IPS-18a (cell line): ENCODE measurements around the gene VPS16.

Experiments
- H3K27ac ChIP-seq: one replicate; pipeline ENCODE4 v1.5.1; 2013; ENCODE audit warnings: low read length
- H3K27me3 ChIP-seq: one replicate; pipeline ENCODE4 v1.6.1; 2013; ENCODE audit warnings: mild to moderate bottlenecking, low read length; ENCODE audit not compliant: control insufficient read depth, insufficient read depth
- H3K36me3 ChIP-seq: one replicate; pipeline ENCODE4 v1.6.1; 2013; ENCODE audit warnings: low read depth, low read length; ENCODE audit not compliant: control insufficient read depth
- H3K4me1 ChIP-seq: one replicate; pipeline ENCODE4 v1.6.1; 2013; ENCODE audit warnings: low read depth, low read length; ENCODE audit not compliant: control insufficient read depth
- H3K4me3 ChIP-seq: one replicate; pipeline ENCODE4 v1.5.1; 2013; ENCODE audit warnings: low read length
- H3K9ac ChIP-seq: one replicate; pipeline ENCODE4 v1.6.1; 2013; ENCODE audit warnings: mild to moderate bottlenecking, low read length, moderate library complexity
- H3K9me3 ChIP-seq: one replicate; pipeline ENCODE4 v1.6.1; 2013; ENCODE audit warnings: low read depth, low read length; ENCODE audit not compliant: control insufficient read depth

The VPS16 gene

DNA sequence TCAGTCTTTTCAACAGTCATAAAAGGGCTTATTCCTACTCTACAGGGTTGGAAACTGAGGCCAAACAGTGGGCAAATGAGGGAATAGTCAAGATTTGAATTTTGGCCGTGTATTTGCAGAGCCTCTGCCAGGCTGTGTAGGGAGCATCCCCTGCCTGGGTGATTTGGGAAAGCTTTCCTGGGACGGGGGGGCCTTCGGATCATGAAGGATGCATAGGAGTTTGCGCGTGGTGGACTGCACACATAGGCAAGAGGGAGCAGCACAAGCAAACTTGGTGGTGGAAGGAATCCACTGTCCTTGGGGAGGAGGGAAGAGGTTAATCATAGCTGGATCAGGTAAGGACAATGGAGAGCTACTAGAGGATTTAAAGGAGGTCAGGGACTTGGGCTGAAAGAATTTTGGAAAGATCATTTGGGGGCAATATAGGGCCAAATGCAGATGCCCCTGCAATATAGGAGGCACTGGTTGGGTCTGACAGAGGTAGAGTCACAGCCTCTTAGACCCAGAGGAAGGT, 35.2 kb downstream of the VPS16 start:
- no peak overlapping the region for H3K4me3 ChIP-seq
- peaks cover 5% of the 10 kb centered on the region for H3K4me1 ChIP-seq
- no peak overlapping the region for H3K27ac ChIP-seq
- no peaks in the 10 kb centered on the region for H3K36me3 ChIP-seq
- H3K9ac ChIP-seq: no peak overlapping the region
- H3K27me3 ChIP-seq: peaks cover 22% of the 10 kb centered on the region
- no peaks in the 10 kb centered on the region for H3K9me3 ChIP-seq

DNA sequence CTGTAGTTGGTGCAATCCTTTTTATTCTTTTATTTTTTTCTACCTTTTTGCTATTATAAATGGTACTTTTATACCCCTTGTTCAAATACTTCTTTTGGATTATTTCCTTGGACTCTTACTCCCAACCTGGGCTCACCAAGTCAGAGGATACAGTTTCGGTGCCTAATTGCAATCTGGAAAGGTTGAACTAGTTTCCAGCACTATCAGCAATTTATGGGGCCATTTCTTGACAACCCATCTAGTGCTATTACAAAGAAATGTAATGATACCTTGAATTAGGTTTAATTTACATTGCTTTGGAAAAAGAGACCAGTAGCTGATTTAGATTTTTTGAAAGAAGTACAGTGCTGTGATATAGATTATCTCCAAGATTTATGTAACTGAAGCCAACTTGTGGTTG, 38.0 kb downstream of the VPS16 start:
- no peaks in the 10 kb centered on the region for H3K9me3 ChIP-seq
- no peak overlapping the region for H3K4me3 ChIP-seq
- H3K27ac ChIP-seq: no peak overlapping the region
- H3K4me1 ChIP-seq: peaks cover 5% of the 10 kb centered on the region
- no peaks in the 10 kb centered on the region for H3K36me3 ChIP-seq
- no peak overlapping the region for H3K9ac ChIP-seq
- no peaks in the 10 kb centered on the region for H3K27me3 ChIP-seq

DNA sequence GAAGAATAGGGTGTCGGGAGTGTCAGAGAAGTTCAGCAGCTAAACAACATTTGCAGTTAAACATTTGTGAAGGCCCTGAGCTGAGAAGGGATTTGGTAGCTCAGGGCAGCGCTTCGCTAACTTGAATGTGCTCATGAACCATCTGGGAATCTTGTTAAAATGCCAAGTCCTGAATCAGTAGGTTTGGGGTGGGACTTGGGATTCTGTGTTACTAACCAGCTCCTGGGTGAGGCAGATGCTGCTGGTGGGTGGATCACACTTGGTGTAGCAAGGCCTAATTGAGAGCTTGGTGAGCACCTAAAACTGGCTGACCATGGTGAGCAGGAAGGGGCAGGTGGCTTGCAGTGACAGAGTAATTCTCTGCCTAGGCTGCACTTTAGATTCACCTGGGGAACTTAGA, 38.6 kb downstream of the VPS16 start:
- no peaks in the 10 kb centered on the region for H3K36me3 ChIP-seq
- H3K27me3 ChIP-seq: no peaks in the 10 kb centered on the region
- H3K4me3 ChIP-seq: no peak overlapping the region
- no peak overlapping the region for H3K27ac ChIP-seq
- no peak overlapping the region for H3K9ac ChIP-seq
- H3K9me3 ChIP-seq: no peaks in the 10 kb centered on the region
- peaks cover 5% of the 10 kb centered on the region for H3K4me1 ChIP-seq

DNA sequence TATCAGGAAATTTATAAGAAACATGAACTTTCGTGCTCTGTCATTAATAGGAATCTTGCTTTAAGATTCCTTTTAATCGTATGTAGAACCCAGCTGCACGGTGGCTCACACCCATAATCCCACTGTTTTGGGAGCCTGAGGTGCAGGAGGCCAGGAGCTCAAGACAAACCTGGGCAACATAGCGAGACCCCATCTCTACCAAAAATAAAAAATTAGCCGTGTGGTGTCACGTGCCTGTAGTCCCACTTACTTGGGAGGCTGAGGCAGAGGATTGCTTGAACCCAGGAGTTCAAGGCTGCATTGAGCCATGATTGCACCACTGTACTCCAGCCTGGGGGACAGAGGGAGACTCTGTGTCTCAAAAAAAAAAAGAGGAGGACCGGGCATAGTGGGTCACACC, 40.1 kb downstream of the VPS16 start:
- H3K9me3 ChIP-seq: no peaks in the 10 kb centered on the region
- H3K4me3 ChIP-seq: no peak overlapping the region
- no peaks in the 10 kb centered on the region for H3K27me3 ChIP-seq
- H3K9ac ChIP-seq: no peak overlapping the region
- no peaks in the 10 kb centered on the region for H3K36me3 ChIP-seq
- H3K27ac ChIP-seq: no peak overlapping the region
- H3K4me1 ChIP-seq: no peaks in the 10 kb centered on the region

DNA sequence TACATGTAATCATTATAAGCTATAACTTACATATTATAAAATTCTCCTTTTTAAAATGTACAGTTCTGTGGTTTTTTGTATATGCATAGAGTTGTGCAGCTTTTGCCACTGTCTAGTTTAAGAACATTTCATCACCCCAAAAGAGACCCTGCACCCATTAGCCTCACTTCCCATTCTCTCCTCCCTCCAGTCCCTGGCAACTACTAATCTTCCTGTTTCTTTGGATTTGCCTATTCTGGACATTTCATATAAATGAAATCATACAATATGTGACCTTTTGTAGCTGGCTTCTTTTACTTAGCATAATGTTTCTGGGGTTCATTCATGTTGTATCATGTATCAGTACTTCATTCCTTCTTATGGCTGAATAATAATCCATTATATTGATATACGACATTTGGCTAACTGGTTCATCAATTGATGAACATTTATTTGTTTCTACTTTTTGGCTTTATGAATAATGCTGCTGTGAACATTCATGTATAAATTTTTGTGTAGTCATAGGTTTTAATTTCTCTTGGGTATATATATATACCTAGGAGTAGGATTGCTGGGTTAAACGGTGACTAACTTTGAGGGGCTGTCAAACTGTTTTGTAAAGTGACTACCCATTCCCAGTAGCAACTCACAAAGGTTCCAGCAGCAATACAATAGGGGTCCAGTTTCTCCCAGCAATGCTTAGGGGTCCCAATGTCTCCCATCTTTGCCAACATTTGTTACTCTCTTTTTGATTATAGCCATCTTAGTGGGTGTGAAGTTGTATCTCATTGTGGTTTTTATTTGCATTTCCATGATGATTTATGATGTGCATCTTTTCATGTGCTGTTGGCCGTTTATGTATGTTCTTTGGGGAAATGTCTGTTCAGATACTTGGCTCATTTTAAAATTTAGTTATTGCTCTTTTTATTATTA, 43.4 kb downstream of the VPS16 start:
- no peaks in the 10 kb centered on the region for H3K36me3 ChIP-seq
- H3K4me3 ChIP-seq: no peak overlapping the region
- no peaks in the 10 kb centered on the region for H3K4me1 ChIP-seq
- no peaks in the 10 kb centered on the region for H3K27me3 ChIP-seq
- no peak overlapping the region for H3K27ac ChIP-seq
- no peaks in the 10 kb centered on the region for H3K9me3 ChIP-seq
- no peak overlapping the region for H3K9ac ChIP-seq

DNA sequence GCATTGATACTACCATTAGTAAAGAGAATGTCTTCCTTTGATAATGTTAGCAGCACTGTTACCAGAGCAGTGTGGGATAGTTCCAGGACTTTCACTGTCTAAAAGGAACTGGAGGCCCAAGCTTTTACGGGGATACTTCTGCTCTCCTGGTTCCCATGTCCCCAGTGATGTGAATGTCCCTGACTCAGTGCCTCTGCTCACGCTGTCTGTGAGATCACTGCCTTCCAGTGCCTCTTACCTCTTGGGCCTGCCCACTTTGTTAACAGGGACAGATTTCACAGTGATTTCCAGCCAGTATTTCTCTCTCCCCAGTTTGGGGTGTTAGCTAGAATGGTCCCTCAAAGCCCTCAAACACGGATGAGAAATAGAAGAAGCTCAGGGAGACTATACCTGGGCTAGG, 47.2 kb downstream of the VPS16 start:
- no peaks in the 10 kb centered on the region for H3K9me3 ChIP-seq
- H3K4me1 ChIP-seq: no peaks in the 10 kb centered on the region
- no peaks in the 10 kb centered on the region for H3K27me3 ChIP-seq
- H3K27ac ChIP-seq: no peak overlapping the region
- H3K9ac ChIP-seq: no peak overlapping the region
- H3K36me3 ChIP-seq: no peaks in the 10 kb centered on the region
- no peak overlapping the region for H3K4me3 ChIP-seq

DNA sequence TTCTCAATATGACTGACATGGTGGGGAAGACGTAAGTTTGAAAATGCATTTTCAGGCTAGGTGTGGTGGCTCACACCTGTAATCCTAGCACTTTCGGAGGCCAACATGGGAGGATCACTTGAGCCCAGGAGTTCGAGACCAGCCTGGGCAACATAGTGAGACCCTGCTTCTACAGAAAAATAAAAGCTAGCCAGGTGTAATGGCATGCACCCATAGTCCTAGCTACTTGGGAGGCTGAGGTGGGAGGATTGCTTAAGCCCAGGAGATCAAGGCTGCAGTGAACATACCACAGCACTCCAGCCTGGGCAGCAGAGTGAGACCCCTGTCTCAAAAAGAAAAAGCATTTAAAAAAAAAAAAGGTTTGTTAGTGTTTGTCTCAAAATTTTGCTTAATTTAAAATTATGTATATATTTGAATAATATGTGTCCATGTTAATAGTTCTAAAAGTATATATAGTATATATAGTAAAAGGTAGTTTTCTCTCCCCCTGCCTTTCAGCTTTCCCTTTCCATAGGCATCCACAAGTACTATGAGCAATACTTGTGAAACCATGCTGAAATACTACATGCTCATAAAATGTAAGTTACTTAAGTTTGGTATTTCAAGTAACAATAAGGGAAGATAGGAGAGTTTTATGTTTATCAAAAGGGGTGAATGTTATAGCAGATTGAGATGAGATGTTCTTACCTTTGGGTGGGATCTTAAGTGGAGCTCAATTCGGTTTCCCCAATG, 47.8 kb downstream of the VPS16 start:
- no peaks in the 10 kb centered on the region for H3K27me3 ChIP-seq
- no peaks in the 10 kb centered on the region for H3K9me3 ChIP-seq
- no peaks in the 10 kb centered on the region for H3K4me1 ChIP-seq
- no peak overlapping the region for H3K9ac ChIP-seq
- H3K4me3 ChIP-seq: no peak overlapping the region
- no peak overlapping the region for H3K27ac ChIP-seq
- H3K36me3 ChIP-seq: no peaks in the 10 kb centered on the region

DNA sequence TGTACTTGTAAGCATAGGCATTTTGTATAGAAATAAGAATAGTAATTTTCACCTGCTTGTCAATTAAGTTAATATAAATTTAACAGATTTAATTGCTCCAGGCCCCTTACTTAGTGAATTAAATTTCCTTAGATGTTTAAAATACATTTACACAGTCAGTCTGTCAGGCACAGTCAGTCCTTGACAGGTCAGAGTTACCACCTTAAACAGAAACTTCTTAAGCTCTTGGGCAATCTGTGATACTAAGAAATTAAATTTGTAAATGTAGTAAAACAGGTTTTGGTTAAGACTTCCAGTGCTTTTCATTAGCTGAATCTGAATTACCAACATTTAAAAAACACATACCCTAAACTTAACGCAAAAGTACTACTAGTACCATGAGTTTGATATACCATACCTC, 48.7 kb downstream of the VPS16 start:
- no peak overlapping the region for H3K4me3 ChIP-seq
- no peaks in the 10 kb centered on the region for H3K4me1 ChIP-seq
- H3K9me3 ChIP-seq: no peaks in the 10 kb centered on the region
- H3K36me3 ChIP-seq: no peaks in the 10 kb centered on the region
- H3K9ac ChIP-seq: no peak overlapping the region
- no peaks in the 10 kb centered on the region for H3K27me3 ChIP-seq
- no peak overlapping the region for H3K27ac ChIP-seq

DNA sequence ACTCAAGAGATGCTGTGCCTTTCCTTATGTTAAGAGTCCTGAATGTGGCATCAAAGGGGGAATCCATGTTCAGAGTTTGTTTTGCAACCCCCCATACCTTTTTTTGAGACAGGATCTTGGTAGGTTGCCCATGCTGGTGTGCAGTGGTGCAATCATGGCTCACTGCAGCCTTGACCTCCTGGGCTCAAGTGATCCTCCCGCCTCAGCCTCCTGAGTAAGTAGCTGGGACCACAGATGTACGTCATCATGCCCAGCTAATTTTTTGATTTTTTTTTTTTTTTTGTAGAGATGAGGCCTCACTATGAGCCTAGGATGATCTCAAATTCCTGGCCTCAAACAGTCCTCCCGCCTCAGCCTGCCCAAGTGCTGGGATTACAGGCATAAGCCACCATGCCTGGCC, 49.3 kb downstream of the VPS16 start:
- Histone ChIP-seq H3K4me3 (no peak overlapping the region), H3K36me3 (no peaks in the 10 kb centered on the region), H3K27ac (no peak overlapping the region), H3K9me3 (no peaks in the 10 kb centered on the region), H3K9ac (no peak overlapping the region), H3K4me1 (no peaks in the 10 kb centered on the region), H3K27me3 (no peaks in the 10 kb centered on the region)

DNA sequence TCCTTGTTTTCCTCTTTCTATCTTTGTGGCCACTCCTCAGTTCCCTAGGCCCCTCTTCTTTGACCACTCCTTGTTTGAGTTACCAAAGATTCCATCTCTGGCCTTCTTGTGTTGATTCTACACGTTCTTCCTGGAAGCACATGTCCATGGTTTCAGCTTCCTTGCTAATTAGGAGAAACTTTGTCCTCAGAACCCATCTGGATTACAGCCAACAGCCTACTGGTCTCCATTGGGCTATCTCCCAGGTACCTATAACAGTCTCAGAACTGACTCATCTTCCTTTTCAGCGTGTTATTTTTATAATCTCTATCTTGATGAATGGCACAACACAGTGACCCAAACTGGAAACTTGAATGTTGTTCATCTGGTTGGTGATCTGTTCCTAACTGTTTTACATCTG, 50.2 kb downstream of the VPS16 start:
- Histone ChIP-seq H3K4me1 (no peaks in the 10 kb centered on the region), H3K27me3 (no peaks in the 10 kb centered on the region), H3K9ac (no peak overlapping the region), H3K9me3 (no peaks in the 10 kb centered on the region), H3K4me3 (no peak overlapping the region), H3K27ac (no peak overlapping the region), H3K36me3 (no peaks in the 10 kb centered on the region)

DNA sequence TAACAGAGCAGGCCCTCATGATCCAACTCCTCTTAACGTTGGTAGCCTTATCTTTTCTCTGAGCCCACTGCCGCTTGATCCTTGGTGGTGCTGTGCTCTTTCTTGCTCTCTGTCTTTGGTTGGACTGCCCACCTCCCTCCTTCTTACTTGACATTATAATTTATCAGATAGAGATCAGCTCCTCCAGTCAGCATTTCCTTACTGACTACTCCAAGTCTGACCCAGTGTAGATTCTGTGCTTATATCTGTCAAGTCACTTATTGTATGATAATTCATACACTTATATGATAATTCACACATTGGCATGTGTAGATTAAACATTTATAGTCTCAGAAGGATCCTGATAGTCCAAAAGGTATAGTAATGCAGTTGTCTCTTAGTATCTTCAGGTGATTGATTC, 50.8 kb downstream of the VPS16 start:
- Histone ChIP-seq H3K4me3 (no peak overlapping the region), H3K27ac (no peak overlapping the region), H3K9ac (no peak overlapping the region), H3K36me3 (no peaks in the 10 kb centered on the region), H3K9me3 (no peaks in the 10 kb centered on the region), H3K4me1 (no peaks in the 10 kb centered on the region), H3K27me3 (no peaks in the 10 kb centered on the region)
